GM12878 (cell line): ENCODE results near the gene SCRN1.

Source experiments
- CHD2 ChIP-seq: IDR thresholded peaks from 2 replicates; pipeline ENCODE4 v1.6.1; 2011; ENCODE audit warnings: low read depth, low read length, improper control_type of control experiment, borderline replicate concordance
- CREB1 ChIP-seq: IDR thresholded peaks from 2 replicates; pipeline ENCODE4 v1.6.1; 2012; ENCODE audit warnings: low read depth, mild to moderate bottlenecking, inconsistent platforms
- CTCF ChIP-seq, 3 experiments: IDR thresholded peaks in 2 of 3; conservative IDR thresholded peaks in 1 of 3; 2 replicates each; pipeline ENCODE4 v1.5.1; 2011; ENCODE audit warnings: low read depth in 3 of 3, low read length in 3 of 3, mild to moderate bottlenecking in 3 of 3, control low read depth in 2 of 3, moderate library complexity in 2 of 3, inconsistent platforms in 1 of 3, mixed read lengths in 1 of 3; ENCODE audit not compliant: control insufficient read depth in 2 of 3, insufficient read depth in 1 of 3; ENCODE audit errors: extremely low read depth in 1 of 3
- IRF3 ChIP-seq: fragments of 450-650 bp; IDR thresholded peaks from 2 replicates; pipeline ENCODE4 v1.6.1; 2014; ENCODE audit warnings: mild to moderate bottlenecking
- JUND ChIP-seq: IDR thresholded peaks from 2 replicates; pipeline ENCODE4 v1.6.1; 2012; ENCODE audit warnings: low read depth, mild to moderate bottlenecking, low read length, improper control_type of control experiment, moderate library complexity
- KLF5 ChIP-seq: fragments of 450-650 bp; IDR thresholded peaks from 2 replicates; pipeline ENCODE4 v1.6.1; 2014; ENCODE audit warnings: mild to moderate bottlenecking; ENCODE audit not compliant: partially characterized antibody
- MYC ChIP-seq: IDR thresholded peaks from 2 replicates; pipeline ENCODE4 v1.6.1; 2011; ENCODE audit warnings: mild to moderate bottlenecking, low read length, moderate library complexity, inconsistent platforms; ENCODE audit not compliant: insufficient read depth, insufficient replicate concordance, insufficient read length, severe bottlenecking
- NR2C2 ChIP-seq: IDR thresholded peaks from 2 replicates; pipeline ENCODE4 v1.6.1; 2011; ENCODE audit warnings: borderline replicate concordance, low read depth; ENCODE audit not compliant: control insufficient read depth, insufficient read length
- POLR2A ChIP-seq: IDR thresholded peaks from 2 replicates; pipeline ENCODE4 v1.6.1; 2011; ENCODE audit warnings: low read depth, mild to moderate bottlenecking, low read length
- SMAD1 ChIP-seq: fragments of 450-650 bp; IDR thresholded peaks from 2 replicates; pipeline ENCODE4 v1.6.1; 2018; ENCODE audit warnings: mild to moderate bottlenecking, low read depth; ENCODE audit not compliant: partially characterized antibody
- USF2 ChIP-seq: IDR thresholded peaks from 2 replicates; pipeline ENCODE4 v1.6.1; 2011; ENCODE audit warnings: low read depth, low read length, improper control_type of control experiment, borderline replicate concordance
- TF ChIP-seq, protein P1 (sequence below): fragments of 450-650 bp; formaldehyde crosslinking; IDR thresholded peaks from 2 replicates; pipeline ENCODE4 v1.4.0; 2022; ENCODE audit warnings: mild to moderate bottlenecking, moderate library complexity
- TF ChIP-seq, protein P2 (sequence below): IDR thresholded peaks from 2 replicates; pipeline ENCODE4 v1.6.1; 2012; ENCODE audit warnings: mild to moderate bottlenecking, low read depth, low read length

GRCh38 chr7:29937132-29937531 lies 52.5 kb downstream of the SCRN1 start:
- TF ChIP-seq CREB1 (no peak), SMAD1 (no peak), CTCF (IDR thresholded peaks at IDR 0.05 in 2 of 3, conservative IDR thresholded peaks at IDR 0.05 in 1 of 3; ENCODE audit: control insufficient read depth in 2 of 3, extremely low read depth in 1 of 3, insufficient read depth in 1 of 3, low read depth in 3 of 3, low read length in 3 of 3) (no peak), USF2 (no peak), CHD2 (no peak), POLR2A (no peak), NR2C2 (no peak), JUND (no peak), IRF3 (no peak), KLF5 (no peak), MYC (no peak)
- TF ChIP-seq, protein P1, sequence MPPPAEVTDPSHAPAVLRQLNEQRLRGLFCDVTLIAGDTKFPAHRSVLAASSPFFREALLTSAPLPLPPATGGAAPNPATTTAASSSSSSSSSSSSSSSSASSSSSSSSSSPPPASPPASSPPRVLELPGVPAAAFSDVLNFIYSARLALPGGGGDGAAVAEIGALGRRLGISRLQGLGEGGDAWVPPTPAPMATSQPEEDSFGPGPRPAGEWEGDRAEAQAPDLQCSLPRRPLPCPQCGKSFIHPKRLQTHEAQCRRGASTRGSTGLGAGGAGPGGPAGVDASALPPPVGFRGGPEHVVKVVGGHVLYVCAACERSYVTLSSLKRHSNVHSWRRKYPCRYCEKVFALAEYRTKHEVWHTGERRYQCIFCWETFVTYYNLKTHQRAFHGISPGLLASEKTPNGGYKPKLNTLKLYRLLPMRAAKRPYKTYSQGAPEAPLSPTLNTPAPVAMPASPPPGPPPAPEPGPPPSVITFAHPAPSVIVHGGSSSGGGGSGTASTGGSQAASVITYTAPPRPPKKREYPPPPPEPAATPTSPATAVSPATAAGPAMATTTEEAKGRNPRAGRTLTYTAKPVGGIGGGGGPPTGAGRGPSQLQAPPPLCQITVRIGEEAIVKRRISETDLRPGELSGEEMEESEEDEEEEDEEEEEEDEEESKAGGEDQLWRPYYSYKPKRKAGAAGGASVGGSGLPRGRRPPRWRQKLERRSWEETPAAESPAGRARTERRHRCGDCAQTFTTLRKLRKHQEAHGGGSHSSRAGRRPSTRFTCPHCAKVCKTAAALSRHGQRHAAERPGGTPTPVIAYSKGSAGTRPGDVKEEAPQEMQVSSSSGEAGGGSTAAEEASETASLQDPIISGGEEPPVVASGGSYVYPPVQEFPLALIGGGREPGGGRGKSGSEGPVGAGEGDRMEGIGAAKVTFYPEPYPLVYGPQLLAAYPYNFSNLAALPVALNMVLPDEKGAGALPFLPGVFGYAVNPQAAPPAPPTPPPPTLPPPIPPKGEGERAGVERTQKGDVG (CRISPR knock-in tag) = no peak
- TF ChIP-seq, protein P2, sequence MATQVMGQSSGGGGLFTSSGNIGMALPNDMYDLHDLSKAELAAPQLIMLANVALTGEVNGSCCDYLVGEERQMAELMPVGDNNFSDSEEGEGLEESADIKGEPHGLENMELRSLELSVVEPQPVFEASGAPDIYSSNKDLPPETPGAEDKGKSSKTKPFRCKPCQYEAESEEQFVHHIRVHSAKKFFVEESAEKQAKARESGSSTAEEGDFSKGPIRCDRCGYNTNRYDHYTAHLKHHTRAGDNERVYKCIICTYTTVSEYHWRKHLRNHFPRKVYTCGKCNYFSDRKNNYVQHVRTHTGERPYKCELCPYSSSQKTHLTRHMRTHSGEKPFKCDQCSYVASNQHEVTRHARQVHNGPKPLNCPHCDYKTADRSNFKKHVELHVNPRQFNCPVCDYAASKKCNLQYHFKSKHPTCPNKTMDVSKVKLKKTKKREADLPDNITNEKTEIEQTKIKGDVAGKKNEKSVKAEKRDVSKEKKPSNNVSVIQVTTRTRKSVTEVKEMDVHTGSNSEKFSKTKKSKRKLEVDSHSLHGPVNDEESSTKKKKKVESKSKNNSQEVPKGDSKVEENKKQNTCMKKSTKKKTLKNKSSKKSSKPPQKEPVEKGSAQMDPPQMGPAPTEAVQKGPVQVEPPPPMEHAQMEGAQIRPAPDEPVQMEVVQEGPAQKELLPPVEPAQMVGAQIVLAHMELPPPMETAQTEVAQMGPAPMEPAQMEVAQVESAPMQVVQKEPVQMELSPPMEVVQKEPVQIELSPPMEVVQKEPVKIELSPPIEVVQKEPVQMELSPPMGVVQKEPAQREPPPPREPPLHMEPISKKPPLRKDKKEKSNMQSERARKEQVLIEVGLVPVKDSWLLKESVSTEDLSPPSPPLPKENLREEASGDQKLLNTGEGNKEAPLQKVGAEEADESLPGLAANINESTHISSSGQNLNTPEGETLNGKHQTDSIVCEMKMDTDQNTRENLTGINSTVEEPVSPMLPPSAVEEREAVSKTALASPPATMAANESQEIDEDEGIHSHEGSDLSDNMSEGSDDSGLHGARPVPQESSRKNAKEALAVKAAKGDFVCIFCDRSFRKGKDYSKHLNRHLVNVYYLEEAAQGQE = no peak
